Myocyte (in vitro differentiated cells): ENCODE results near the gene SULT4A1. TPM values are rescaled to one million over a fixed set of nuclear protein-coding genes. Genes with fewer than 3 reads are reported as not detected.

Experiments
- DNase-seq: peaks from one replicate; pipeline ENCODE4 v3.0.0-alpha.2; 2012; ENCODE audit warnings: low read depth
- total RNA-seq: library from RNA; depleted of rRNA; stranded (reverse); fragments of >200 nt; gene quantifications from 2 replicates; pipeline ENCODE4 v1.2.3, GENCODE V29; 2014

Gene SULT4A1
- total RNA-seq, 1 donor from 2014 or later: not detected

GRCh38 chr22:43861529-43861928 lies 784 bp downstream of the SULT4A1 start:
- DNase-seq: peak; percentile 33

- DNase-seq: peak; percentile 66
Measured at GRCh38 chr22:43860831-43861230, 1.5 kb downstream of the SULT4A1 start.

GRCh38 chr22:43860126-43860525 lies 2.2 kb downstream of the SULT4A1 start:
- peak; percentile 14 for DNase-seq

- no peak for DNase-seq
Measured at GRCh38 chr22:43859621-43860020, 2.7 kb downstream of the SULT4A1 start.

- no peak for DNase-seq
Measured at GRCh38 chr22:43859176-43859575, 3.1 kb downstream of the SULT4A1 start.

- no peak for DNase-seq
Measured at GRCh38 chr22:43858156-43858895, 4.0 kb downstream of the SULT4A1 start.

GRCh38 chr22:43857367-43857766 lies 4.9 kb downstream of the SULT4A1 start:
- DNase-seq: no peak

- no peak for DNase-seq
Measured at GRCh38 chr22:43855431-43855830, 6.9 kb downstream of the SULT4A1 start.

GRCh38 chr22:43854786-43855271 lies 7.5 kb downstream of the SULT4A1 start:
- DNase-seq: no peak

- DNase-seq: no peak
Measured at GRCh38 chr22:43854121-43854785, 8.1 kb downstream of the SULT4A1 start.

- DNase-seq: peak; percentile 26
Measured at GRCh38 chr22:43853328-43853931, 8.9 kb downstream of the SULT4A1 start.

- DNase-seq: no peak
Measured at GRCh38 chr22:43852573-43853327, 9.6 kb downstream of the SULT4A1 start.

GRCh38 chr22:43851979-43852307 lies 10.4 kb downstream of the SULT4A1 start:
- no peak for DNase-seq

- no peak for DNase-seq
Measured at GRCh38 chr22:43851058-43851978, 11.0 kb downstream of the SULT4A1 start.

- DNase-seq: no peak
Measured at GRCh38 chr22:43850529-43850928, 11.8 kb downstream of the SULT4A1 start.

GRCh38 chr22:43849731-43850130 lies 12.6 kb downstream of the SULT4A1 start:
- DNase-seq: no peak

- DNase-seq: peak; percentile 63
Measured at GRCh38 chr22:43848366-43849171, 13.7 kb downstream of the SULT4A1 start.

- no peak for DNase-seq
Measured at GRCh38 chr22:43847376-43848289, 14.7 kb downstream of the SULT4A1 start.

GRCh38 chr22:43846966-43847365 lies 15.3 kb downstream of the SULT4A1 start:
- DNase-seq: no peak
